GM23338 (cell line): ENCODE results near the gene NDEL1. TPM values are rescaled to one million over a fixed set of nuclear protein-coding genes. Genes with fewer than 3 reads are reported as not detected.
A peak's percentile ranks its signal among the peaks of the same experiment; 100 is the strongest.

ENCODE experiments used
- ATAC-seq: fragments of 200-7000 bp; cut with Tn5 transposase; 3 replicates; pipeline ENCODE4 v1.9.1; 2020
- DNase-seq: peaks from one replicate; pipeline ENCODE4 v3.0.0-alpha.2; 2015; ENCODE audit warnings: low spot score
- H2AFZ ChIP-seq: fragments of 200-600 bp; sonication (generic); 2 replicates; pipeline ENCODE4 v1.8.0; 2016; ENCODE audit warnings: antibody characterized with exemption, mild to moderate bottlenecking, moderate library complexity
- H3F3A ChIP-seq: fragments of 200-600 bp; sonication (generic); replicated peaks from 2 replicates; pipeline ENCODE4 v1.8.0; 2017; ENCODE audit warnings: antibody characterized with exemption, mixed run types, low read depth
- H3K27ac ChIP-seq: fragments of 200-600 bp; sonication (generic); 2 replicates; pipeline ENCODE4 v1.6.1; 2016; ENCODE audit warnings: low read depth
- H3K27me3 ChIP-seq: fragments of 200-600 bp; sonication (generic); 2 replicates; pipeline ENCODE4 v1.8.0; 2016; ENCODE audit warnings: mild to moderate bottlenecking, mixed run types, moderate library complexity; ENCODE audit not compliant: insufficient read depth
- H3K36me3 ChIP-seq: fragments of 200-600 bp; sonication (generic); 2 replicates; pipeline ENCODE4 v1.8.0; 2016; ENCODE audit warnings: mild to moderate bottlenecking; ENCODE audit not compliant: insufficient read depth
- H3K4me1 ChIP-seq: fragments of 200-600 bp; sonication (generic); 2 replicates; pipeline ENCODE4 v1.8.0; 2016; ENCODE audit warnings: mild to moderate bottlenecking, moderate library complexity; ENCODE audit not compliant: insufficient read depth
- H3K4me2 ChIP-seq: fragments of 200-600 bp; sonication (generic); 2 replicates; pipeline ENCODE4 v1.7.1; 2017; ENCODE audit warnings: mixed run types
- H3K4me3 ChIP-seq: fragments of 200-600 bp; sonication (generic); 2 replicates; pipeline ENCODE4 v1.6.1; 2016; ENCODE audit warnings: mixed run types
- H3K79me2 ChIP-seq: fragments of 200-600 bp; sonication (generic); replicated peaks from 2 replicates; pipeline ENCODE4 v1.8.0; 2017; ENCODE audit warnings: mild to moderate bottlenecking; ENCODE audit not compliant: insufficient read depth
- H3K9me2 ChIP-seq: fragments of 200-600 bp; sonication (generic); 2 replicates; pipeline ENCODE4 v1.8.0; 2017; ENCODE audit not compliant: insufficient read depth
- H4K20me1 ChIP-seq: fragments of 200-600 bp; sonication (generic); replicated peaks from 2 replicates; pipeline ENCODE4 v1.8.0; 2017; ENCODE audit warnings: mild to moderate bottlenecking; ENCODE audit not compliant: insufficient read depth
- H3K27ac Mint-ChIP-seq: 2 replicates; pipeline ENCODE4 v1.8.0; 2020; ENCODE audit warnings: inconsistent platforms, mild to moderate bottlenecking, moderate library complexity, mixed read lengths
- H3K27me3 Mint-ChIP-seq: 3 replicates; pipeline ENCODE4 v1.8.0; 2022; ENCODE audit warnings: low read depth, mild to moderate bottlenecking, moderate library complexity, mixed read lengths, inconsistent platforms; ENCODE audit not compliant: insufficient read depth, poor library complexity
- H3K36me3 Mint-ChIP-seq: 3 replicates; pipeline ENCODE4 v1.8.0; 2021; ENCODE audit warnings: low read depth, mild to moderate bottlenecking, inconsistent platforms, moderate library complexity, mixed read lengths
- H3K4me1 Mint-ChIP-seq: 3 replicates; pipeline ENCODE4 v1.8.0; 2020; ENCODE audit warnings: mild to moderate bottlenecking, inconsistent platforms, mixed read lengths
- H3K4me3 Mint-ChIP-seq: 3 replicates; pipeline ENCODE4 v1.8.0; 2021; ENCODE audit warnings: moderate library complexity, mild to moderate bottlenecking, inconsistent platforms, mixed read lengths
- H3K9me3 Mint-ChIP-seq: 3 replicates; pipeline ENCODE4 v1.8.0; 2020; ENCODE audit warnings: moderate library complexity, mild to moderate bottlenecking, inconsistent platforms, mixed read lengths
- CREB1 ChIP-seq: fragments of 250-450 bp; sonication (Bioruptor Pico); IDR thresholded peaks from 2 replicates; pipeline ENCODE4 v1.5.0; 2020; ENCODE audit warnings: low read depth, mild to moderate bottlenecking, moderate library complexity
- CTCF ChIP-seq, 2 experiments: fragments of 200-600 bp in 1 of 2; sonication (generic) in 1 of 2; conservative IDR thresholded peaks; 2 replicates each; pipeline versions ENCODE4 v1.5.1 to v1.6.1; 2016 to 2017; ENCODE audit warnings: antibody characterized with exemption in 2 of 2, low read depth in 2 of 2, mild to moderate bottlenecking in 2 of 2, moderate library complexity in 1 of 2
- ETS1 ChIP-seq: IDR thresholded peaks from 2 replicates; pipeline ENCODE4 v1.6.1; 2016; ENCODE audit warnings: antibody characterized with exemption
- EZH2phosphoT487 ChIP-seq: fragments of 200-600 bp; sonication (generic); IDR thresholded peaks from one replicate; pipeline ENCODE4 v1.8.1; 2018; ENCODE audit warnings: antibody characterized with exemption; ENCODE audit not compliant: unreplicated experiment
- JUNB ChIP-seq: IDR thresholded peaks from one replicate; pipeline ENCODE4 v1.6.1; 2016; ENCODE audit warnings: antibody characterized with exemption; ENCODE audit not compliant: unreplicated experiment
- NANOG ChIP-seq: IDR thresholded peaks from 2 replicates; pipeline ENCODE4 v1.6.1; 2016; ENCODE audit warnings: antibody characterized with exemption, borderline replicate concordance
- POLR2AphosphoS5 ChIP-seq: IDR thresholded peaks from 2 replicates; pipeline ENCODE4 v1.6.1; 2016; ENCODE audit warnings: antibody characterized with exemption, low read depth
- REST ChIP-seq: IDR thresholded peaks from one replicate; pipeline ENCODE4 v1.6.1; 2018; ENCODE audit warnings: antibody characterized with exemption; ENCODE audit not compliant: unreplicated experiment
- ZNF331 ChIP-seq: fragments of 250-450 bp; sonication (Bioruptor Pico); IDR thresholded peaks from 2 replicates; pipeline ENCODE4 v1.5.0; 2020; ENCODE audit warnings: low read depth, mild to moderate bottlenecking, moderate library complexity
- ZNF462 ChIP-seq: fragments of 250-450 bp; sonication (Bioruptor Pico); IDR thresholded peaks from 2 replicates; pipeline ENCODE4 v1.5.0; 2020; ENCODE audit warnings: mild to moderate bottlenecking, moderate library complexity
- polyA plus RNA-seq: library from polyadenylated mRNA; unstranded; fragments of >200 nt; fragmentation: Nextera tagmentation; extraction: Ambion mirVana; gene quantifications from 2 replicates; pipeline ENCODE4 v1.2.1, GENCODE V29; 2016
- total RNA-seq: library from RNA; depleted of rRNA; stranded (reverse); fragments of >200 nt; shearing (Covaris generic); gene quantifications from 2 replicates; pipeline ENCODE4 v1.2.3, GENCODE V29; 2014

The NDEL1 gene
- total and polyA plus RNA-seq, 2 experiments from 2014 or later: 21.2 to 26.0 TPM

GRCh38 chr17:8398980-8399379 is 36.7 kb upstream of the NDEL1 start:
- Histone ChIP-seq H3K9me2 (no peaks in the 10 kb centered on the region), H4K20me1 (no peaks in the 10 kb centered on the region), H3K27ac (no peak overlapping the region), H2AFZ (no peak overlapping the region), H3K36me3 (no peaks in the 10 kb centered on the region), H3K4me1 (no peaks in the 10 kb centered on the region), H3F3A (no peaks in the 10 kb centered on the region; the same call in 1 of the 2 replicates), H3K27me3 (no peaks in the 10 kb centered on the region), H3K4me3 (no peak overlapping the region), H3K79me2 (no peaks in the 10 kb centered on the region), H3K4me2 (no peak overlapping the region)
- DNase-seq: no peak
- no peak for ATAC-seq
- TF ChIP-seq JUNB: no peak
- TF ChIP-seq REST: peak; percentile 32
- no peaks in the 10 kb centered on the region for H3K9me3 Mint-ChIP-seq
- no peak overlapping the region for H3K27ac Mint-ChIP-seq
- no peak overlapping the region for H3K4me3 Mint-ChIP-seq
- H3K4me1 Mint-ChIP-seq: no peaks in the 10 kb centered on the region
- no peaks in the 10 kb centered on the region for H3K36me3 Mint-ChIP-seq
- H3K27me3 Mint-ChIP-seq: peaks cover 6% of the 10 kb centered on the region

- H3K9me2 ChIP-seq: no peaks in the 10 kb centered on the region
- no peak overlapping the region for H3K27ac Mint-ChIP-seq
- H3K4me3 ChIP-seq: no peak overlapping the region
These were observed 34.6 kb upstream of the NDEL1 start for GRCh38 chr17:8401107-8401506.

More at GRCh38 chr17:8401107-8401506, 34.6 kb upstream of the NDEL1 start:
- Histone ChIP-seq H3K27ac (no peak overlapping the region), H3K4me1 (no peaks in the 10 kb centered on the region), H3K36me3 (no peaks in the 10 kb centered on the region), H3K27me3 (no peaks in the 10 kb centered on the region), H3F3A (no peaks in the 10 kb centered on the region; the same call in 1 of the 2 replicates), H3K4me2 (no peak overlapping the region), H4K20me1 (no peaks in the 10 kb centered on the region), H3K79me2 (no peaks in the 10 kb centered on the region), H2AFZ (no peak overlapping the region)
- ATAC-seq (no peak), DNase-seq (no peak)
- Mint-ChIP-seq H3K4me1 (no peaks in the 10 kb centered on the region), H3K36me3 (no peaks in the 10 kb centered on the region), H3K9me3 (no peaks in the 10 kb centered on the region), H3K4me3 (no peak overlapping the region), H3K27me3 (peaks cover 8% of the 10 kb centered on the region)
- TF ChIP-seq JUNB (no peak), ETS1 (no peak), CTCF (conservative IDR thresholded peaks at IDR 0.05; ENCODE audit: low read depth in 2 of 2) (no peak), CREB1 (CRISPR knock-in tag) (no peak), NANOG (no peak), ZNF331 (CRISPR knock-in tag) (no peak), POLR2AphosphoS5 (no peak), EZH2phosphoT487 (no peak), ZNF462 (CRISPR knock-in tag) (no peak)
